Measurements from ENCODE around the gene SLC37A2. TPM values are rescaled to one million over a fixed set of nuclear protein-coding genes. Genes with fewer than 3 reads are reported as not detected.

The SLC37A2 gene
- total and polyA plus RNA-seq, 2 of the 13 experiments (the other 11 are each of a cell fraction or from before 2014, with no cell fraction given) = 4.6 to 7.1 TPM

GRCh38 chr11:125123947-125124617 is 61.0 kb downstream of the SLC37A2 start (continued):
- TF ChIP-seq POLR2G (IDR thresholded peaks at IDR 0.05; ENCODE audit: low read depth, low read length) (0 out of 2 replicates have a peak, but pooled peaks have one; percentile 37), CBX5 (CRISPR knock-in tag; IDR thresholded peaks at IDR 0.05; ENCODE audit: borderline replicate concordance) (peak; percentile 67; the same call in 1 of the 2 replicates), STAG1 (CRISPR knock-in tag; IDR thresholded peaks at IDR 0.05) (peak; percentile 18; the same call in 1 of the 2 replicates), ZNF430 (CRISPR knock-in tag; IDR thresholded peaks at IDR 0.05) (peak; percentile 58; the same call in 1 of the 2 replicates), ZNF224 (CRISPR knock-in tag; IDR thresholded peaks at IDR 0.05) (no peak), ELF3 (CRISPR knock-in tag; IDR thresholded peaks at IDR 0.05) (peak; percentile 35; the same call in 1 of the 2 replicates), THRA (CRISPR knock-in tag; IDR thresholded peaks at IDR 0.05; ENCODE audit: borderline replicate concordance) (0 out of 2 replicates have a peak, but pooled peaks have one; percentile 27), ZNF644 (CRISPR knock-in tag; IDR thresholded peaks at IDR 0.05; ENCODE audit: low read depth) (peak; percentile 50; the same call in 1 of the 2 replicates), NBN (conservative IDR thresholded peaks at IDR 0.05) (no peak), ZZZ3 (CRISPR knock-in tag; IDR thresholded peaks at IDR 0.05; ENCODE audit: borderline replicate concordance) (no peak), ZBED4 (CRISPR knock-in tag; IDR thresholded peaks at IDR 0.05; ENCODE audit: borderline replicate concordance) (no peak), PPARG (CRISPR knock-in tag; conservative IDR thresholded peaks at IDR 0.05) (no peak), ZUFSP (CRISPR knock-in tag; IDR thresholded peaks at IDR 0.05; ENCODE audit: borderline replicate concordance) (no peak), CEBPB (IDR thresholded peaks at IDR 0.05; ENCODE audit: borderline replicate concordance, low read depth, low read length) (no peak), MAFK (conservative IDR thresholded peaks at IDR 0.05 in 1 of 2, IDR thresholded peaks at IDR 0.05 in 1 of 2; ENCODE audit: low read length in 2 of 2) (no peak), BCLAF1 (IDR thresholded peaks at IDR 0.05) (no peak)
